Stimulated activated CD4-positive, alpha-beta T cell treated with anti-CD3 and anti-CD28 coated beads, Interleukin-12 subunit alpha, Interleukin-12 subunit beta, amount 100 ng/mL, for 4 hours (primary cell): ENCODE data around the gene SCYL2.
A peak's percentile ranks its signal among the peaks of the same experiment; 100 is the strongest.
"Not testable (repeated sequence)": the region's sequence is repeated elsewhere in the genome, so short reads cannot be mapped to it uniquely, and the experiment has no call there.

Experiments
- DNase-seq: peaks from one replicate; pipeline ENCODE4 v3.0.0-alpha.2; 2020

Gene SCYL2, protein sequence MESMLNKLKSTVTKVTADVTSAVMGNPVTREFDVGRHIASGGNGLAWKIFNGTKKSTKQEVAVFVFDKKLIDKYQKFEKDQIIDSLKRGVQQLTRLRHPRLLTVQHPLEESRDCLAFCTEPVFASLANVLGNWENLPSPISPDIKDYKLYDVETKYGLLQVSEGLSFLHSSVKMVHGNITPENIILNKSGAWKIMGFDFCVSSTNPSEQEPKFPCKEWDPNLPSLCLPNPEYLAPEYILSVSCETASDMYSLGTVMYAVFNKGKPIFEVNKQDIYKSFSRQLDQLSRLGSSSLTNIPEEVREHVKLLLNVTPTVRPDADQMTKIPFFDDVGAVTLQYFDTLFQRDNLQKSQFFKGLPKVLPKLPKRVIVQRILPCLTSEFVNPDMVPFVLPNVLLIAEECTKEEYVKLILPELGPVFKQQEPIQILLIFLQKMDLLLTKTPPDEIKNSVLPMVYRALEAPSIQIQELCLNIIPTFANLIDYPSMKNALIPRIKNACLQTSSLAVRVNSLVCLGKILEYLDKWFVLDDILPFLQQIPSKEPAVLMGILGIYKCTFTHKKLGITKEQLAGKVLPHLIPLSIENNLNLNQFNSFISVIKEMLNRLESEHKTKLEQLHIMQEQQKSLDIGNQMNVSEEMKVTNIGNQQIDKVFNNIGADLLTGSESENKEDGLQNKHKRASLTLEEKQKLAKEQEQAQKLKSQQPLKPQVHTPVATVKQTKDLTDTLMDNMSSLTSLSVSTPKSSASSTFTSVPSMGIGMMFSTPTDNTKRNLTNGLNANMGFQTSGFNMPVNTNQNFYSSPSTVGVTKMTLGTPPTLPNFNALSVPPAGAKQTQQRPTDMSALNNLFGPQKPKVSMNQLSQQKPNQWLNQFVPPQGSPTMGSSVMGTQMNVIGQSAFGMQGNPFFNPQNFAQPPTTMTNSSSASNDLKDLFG

GRCh38 chr12:100266835-100267602 is at the start of gene SCYL2, which contains the start of gene DEPDC4:
Gene SCYL2 (plus strand): TSS chr12:100267177. CDS start chr12:100282971, 15,794 bp downstream.
Gene DEPDC4 (minus strand): TSS chr12:100267079. CDS start chr12:100267076, 3 bp downstream.
- DNase-seq: peak; percentile 92

DNA sequence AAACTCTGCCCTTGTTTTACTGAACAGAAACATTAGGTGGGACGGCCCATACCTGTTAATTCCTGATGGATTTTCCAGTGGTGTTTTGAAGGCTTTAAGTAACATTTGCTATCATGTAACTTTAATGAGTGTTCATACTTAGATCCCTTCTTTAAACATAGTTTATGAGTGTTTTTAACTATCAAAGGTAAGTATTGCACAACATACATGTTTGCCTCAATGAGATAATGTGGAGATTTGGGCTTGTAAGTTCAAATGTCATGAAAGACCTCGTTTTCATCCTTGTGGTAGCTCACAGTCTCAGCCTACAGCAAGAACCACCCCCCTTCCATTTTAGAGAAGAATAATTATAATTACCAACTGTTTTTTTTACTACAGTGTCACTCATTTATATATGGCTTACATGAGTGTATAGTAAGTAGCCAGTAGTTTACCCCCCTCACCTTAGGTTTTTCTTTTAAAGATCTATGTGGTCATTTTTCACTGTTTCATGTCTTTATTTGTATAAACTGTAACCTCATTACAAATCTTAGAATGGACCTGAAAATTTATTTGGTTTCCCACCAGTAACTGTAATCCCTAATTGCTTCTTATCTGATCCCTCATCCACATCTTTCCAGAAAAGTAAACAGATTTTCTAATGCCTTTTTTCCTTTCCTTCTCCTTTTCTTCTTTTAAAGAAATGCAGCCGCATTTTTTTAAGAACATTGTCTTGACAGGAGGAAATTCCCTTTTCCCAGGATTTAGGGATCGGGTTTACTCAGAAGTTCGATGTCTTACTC is 47.5 kb upstream of the SCYL2 start:
- no peak for DNase-seq

- no peak for DNase-seq
Measured at GRCh38 chr12:100221523-100221922, 45.5 kb upstream of the SCYL2 start.

DNA sequence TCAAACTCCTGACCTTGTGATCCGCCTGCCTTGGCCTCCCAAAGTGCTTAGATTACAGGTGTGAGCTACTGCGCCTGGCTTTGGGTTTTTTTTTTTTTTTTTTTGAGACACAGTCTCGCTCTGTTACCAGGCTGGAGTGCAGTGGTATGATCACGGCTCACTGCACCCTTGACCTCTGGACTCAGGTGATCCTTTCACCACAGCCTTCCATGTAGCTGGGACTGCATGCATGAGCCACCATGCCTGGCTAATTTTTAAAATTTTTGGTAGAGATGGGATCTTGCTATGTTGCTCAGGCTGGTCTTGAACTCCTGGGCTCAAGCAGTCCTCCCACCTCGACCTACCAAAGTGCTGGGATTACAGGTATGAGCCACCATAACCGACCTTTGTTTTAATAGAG is 44.8 kb upstream of the SCYL2 start:
- not testable (repeated sequence) for DNase-seq

DNA sequence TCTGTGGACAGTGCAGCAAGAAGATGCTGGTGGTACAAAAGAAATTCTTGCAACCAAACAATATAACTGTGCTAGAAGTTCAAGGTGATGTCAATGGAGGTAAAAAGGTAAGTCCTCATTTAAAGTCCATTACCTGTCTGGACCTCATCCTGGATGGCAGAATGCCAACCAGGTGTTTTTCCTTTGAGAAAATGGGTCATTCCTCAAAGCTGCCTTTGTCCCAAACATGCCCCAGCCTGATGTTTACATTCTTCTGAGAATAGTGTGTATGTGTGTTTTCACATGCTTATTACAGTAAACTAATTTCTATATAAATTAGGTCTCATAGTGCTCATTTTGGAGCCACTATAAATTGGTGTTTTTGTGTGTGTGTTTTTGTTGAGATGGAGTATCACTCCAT is 41.5 kb upstream of the SCYL2 start:
- no peak for DNase-seq

GRCh38 chr12:100229036-100229635 is 37.8 kb upstream of the SCYL2 start:
- DNase-seq: no peak

- no peak for DNase-seq
Measured at GRCh38 chr12:100229876-100230275, 37.1 kb upstream of the SCYL2 start.

DNA sequence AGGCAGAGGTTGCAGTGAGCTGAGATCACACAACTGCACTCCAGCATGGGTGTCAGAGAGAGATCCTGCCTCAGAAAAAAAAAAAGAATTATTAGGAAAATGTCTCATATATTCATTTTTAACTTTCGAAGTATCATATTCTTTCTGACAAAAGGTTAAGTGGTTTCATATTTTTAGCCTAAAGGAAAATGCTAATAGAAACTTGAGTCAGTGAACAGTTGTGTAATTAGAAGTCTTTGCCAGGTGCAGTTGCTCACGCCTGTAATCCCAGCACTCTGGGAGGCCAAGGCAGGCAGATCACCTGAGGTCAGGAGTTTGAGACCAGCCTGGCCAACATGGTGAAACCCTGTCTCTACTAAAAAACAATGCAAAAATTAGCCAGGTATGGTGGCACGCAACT is 35.1 kb upstream of the SCYL2 start:
- not testable (repeated sequence) for DNase-seq

DNA sequence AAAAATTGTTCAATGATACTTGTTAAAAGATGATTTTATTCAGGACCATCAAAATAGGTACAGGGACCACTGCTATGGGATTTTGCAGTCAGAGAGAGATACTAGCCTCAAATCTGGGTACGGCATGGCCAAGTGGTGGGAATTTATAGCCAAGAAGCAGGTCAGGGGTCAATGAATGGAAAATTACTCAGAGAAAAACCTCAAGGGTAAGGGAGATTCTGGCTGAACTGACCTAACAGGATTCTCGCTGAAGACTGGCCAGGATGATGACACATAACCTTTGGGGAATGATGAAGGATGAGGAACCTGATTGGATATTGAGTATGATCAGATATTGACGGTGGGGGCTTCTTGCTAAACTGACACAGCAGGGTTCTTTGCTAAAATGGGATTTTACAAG is 32.8 kb upstream of the SCYL2 start:
- no peak for DNase-seq

DNA sequence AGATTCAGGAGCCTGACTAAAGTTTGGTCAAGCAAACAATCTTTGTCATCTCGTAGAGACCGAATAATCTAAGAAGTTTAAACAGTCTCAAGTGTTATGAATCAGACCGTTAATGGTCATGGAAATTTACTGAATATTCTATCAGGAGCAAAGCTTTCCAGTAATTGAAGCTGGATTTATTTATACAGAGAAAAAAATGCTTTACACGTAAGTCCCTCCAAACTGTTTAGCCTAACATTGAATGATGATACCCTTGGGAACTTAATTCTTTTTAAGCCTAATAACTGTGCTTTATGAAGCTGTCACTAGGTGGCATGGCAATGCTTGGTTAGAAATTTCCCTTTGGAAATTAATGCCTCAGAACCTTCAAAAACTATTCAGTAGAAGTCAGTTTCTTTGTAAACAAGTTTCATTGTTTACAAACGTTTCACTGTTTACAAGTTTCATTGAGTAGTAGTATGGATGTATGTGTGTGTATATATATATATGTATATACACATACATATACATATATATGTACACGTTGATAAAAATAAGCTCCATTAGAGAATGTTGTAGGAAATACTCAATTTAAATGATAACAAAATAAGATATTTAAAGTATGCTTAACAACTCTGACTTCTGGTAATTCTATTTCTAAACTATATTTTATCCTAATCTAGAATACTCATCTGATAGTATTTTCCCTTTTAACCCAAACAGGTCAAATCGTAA is 32.2 kb upstream of the SCYL2 start:
- DNase-seq: no peak

GRCh38 chr12:100238801-100239200 is 28.2 kb upstream of the SCYL2 start:
- no peak for DNase-seq

DNA sequence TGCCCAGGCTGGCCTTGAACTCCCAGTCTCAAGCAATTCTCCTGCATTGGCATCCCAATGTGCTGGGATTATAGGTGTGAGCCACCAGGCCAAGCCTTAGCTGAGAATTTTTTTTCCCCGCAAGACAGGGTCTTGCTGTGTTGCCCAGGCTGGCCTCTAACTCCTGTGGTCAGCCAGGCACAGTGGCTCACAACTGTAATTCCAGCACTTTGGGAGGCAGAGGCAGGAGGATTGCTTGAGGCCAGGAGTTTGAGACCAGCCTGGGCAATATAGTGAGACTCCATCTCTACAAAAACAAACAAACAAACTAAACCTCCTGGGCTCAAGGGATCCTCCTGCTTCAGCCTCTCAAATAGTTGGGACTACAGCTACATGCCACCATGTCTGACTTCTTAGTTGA is 27.4 kb upstream of the SCYL2 start:
- no peak for DNase-seq

DNA sequence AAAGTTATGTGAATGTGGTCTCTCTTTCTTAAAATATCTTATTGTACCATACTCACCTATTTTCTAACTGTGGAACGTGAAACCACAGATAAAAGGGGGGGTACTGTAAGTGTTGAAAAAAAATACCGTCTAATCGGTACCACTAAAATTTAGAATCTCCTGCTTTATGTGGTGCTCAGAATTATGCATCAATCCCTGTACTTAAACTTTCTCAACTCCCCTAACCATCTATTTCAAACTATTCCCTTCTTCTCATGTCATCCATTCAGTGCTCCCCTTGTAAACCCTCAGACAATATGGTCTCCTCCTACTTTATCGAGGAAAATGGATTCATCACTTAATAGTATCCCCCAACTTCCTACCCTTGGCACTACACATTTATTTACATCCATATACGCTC is 23.8 kb upstream of the SCYL2 start:
- DNase-seq: no peak

GRCh38 chr12:100247765-100248164 is 19.2 kb upstream of the SCYL2 start:
- no peak for DNase-seq

DNA sequence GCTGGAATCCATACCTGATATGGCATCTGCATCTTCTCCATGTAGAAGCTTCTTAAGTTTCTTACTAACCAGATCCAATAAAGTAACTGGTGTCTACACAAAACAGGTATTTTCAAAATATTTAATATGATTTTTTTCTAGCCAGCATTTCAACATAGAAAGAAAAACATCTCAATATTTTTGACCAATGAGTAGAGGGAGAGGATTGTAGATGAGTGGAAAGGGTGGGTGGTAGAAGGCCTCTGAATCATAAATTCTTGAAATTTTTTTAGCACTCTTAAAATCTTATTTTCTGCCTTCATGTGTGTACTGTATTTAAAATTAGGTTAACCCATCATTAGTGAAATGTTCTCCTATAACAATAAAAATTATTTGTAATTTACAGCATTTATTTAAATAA is 18.1 kb upstream of the SCYL2 start:
- no peak for DNase-seq

DNA sequence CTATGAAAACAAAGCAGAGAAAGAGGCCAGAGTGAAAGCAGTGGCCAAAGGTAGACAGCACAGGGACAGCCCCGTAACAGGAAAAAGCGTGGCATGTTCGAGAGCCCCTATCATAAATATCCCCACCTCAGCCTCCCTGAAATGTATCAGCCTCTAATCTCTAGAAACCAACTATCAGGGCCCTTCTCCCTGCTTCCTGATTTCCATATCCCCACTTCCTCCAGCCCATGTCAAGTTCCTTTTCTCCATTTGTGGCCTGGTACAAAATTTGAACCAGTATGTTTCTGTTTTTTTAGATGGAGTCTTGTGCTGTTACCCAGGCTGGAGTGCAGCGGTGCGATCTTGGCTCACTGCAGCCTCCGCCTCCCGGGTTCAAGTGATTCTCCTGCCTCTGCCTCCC is 17.0 kb upstream of the SCYL2 start:
- no peak for DNase-seq

DNA sequence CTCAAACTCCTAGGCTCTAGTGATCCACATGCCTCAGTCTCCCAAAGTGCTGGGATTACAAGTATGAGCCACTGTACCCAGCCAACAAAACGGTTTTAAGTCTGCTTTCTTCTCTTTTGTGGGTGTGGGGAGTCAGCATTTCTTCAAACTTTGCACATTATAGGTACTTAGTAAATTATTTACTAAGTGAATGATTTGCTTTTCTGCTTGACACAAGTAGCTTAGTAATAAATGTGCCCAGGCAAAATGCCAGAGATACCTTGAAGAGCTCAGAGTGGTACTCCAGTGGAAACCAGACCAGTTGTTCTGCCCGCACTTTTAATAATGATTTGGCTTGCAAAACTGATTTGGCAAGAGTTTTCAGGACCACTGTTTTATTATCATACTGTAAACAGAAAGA is 15.1 kb upstream of the SCYL2 start:
- DNase-seq: no peak

GRCh38 chr12:100253437-100253836 is 13.5 kb upstream of the SCYL2 start:
- DNase-seq: no peak

GRCh38 chr12:100254876-100255275 is 12.1 kb upstream of the SCYL2 start:
- DNase-seq: no peak

DNA sequence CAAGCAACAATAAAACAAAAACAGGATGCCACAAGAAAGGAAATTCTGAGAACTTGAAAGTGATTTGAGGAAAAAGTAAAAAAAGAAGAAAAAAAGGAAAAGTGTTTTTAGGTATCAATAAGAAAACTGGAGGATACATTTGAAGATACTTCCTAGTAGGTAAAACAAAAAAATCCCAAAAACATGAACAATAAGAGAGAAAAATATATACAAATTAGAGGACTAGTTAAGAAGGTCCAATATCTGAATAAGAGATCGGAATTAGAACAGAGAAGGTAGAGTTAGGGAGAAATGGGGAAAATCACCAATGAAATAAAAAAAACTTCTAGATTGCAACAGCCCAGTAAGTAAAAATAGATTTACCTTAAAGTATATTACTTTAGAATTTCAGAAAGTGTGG is 8.8 kb upstream of the SCYL2 start:
- no peak for DNase-seq

DNA sequence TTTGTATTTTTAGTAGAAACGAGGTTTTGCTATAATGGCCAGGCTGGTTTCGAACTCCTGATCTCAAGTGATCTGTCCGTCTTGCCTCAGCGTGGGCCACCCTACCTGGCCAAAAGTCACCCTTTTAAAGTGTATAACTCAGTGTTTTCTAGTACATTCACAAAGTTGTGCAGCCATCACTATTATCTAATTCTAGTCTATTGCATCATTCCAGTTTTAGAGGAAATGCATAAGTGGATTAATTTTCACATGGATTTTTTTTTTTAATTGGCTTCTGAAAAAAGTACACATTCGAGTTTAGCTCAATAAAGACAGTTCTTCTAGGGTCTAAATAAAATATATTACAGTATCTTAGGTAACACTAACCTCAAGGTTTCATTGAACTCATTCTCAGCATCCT is 3.8 kb upstream of the SCYL2 start:
- no peak for DNase-seq
